GM12878 (cell line): ENCODE results near the gene FHL1. TPM values are rescaled to one million over a fixed set of nuclear protein-coding genes. Genes with fewer than 3 reads are reported as not detected.

Source experiments
- ATAC-seq: fragments of 200-7000 bp; cut with Tn5 transposase; 3 replicates; pipeline ENCODE4 v1.9.1; 2020; ENCODE audit warnings: mild to moderate bottlenecking, moderate library complexity
- BruUV-seq: library from RNA; stranded (reverse); fragments of 400-500 nt; replicated peaks from 2 replicates; lab custom pipeline; 2021; lab: Mats Ljungman, UMichigan
- CTCF ChIA-PET: fragments of 300-600 bp; sonication (Branson Sonifier 250); formaldehyde crosslinking; extraction: SDS; loops from one replicate; lab custom pipeline; 2021; ENCODE audit warnings: inconsistent platforms; lab: Yijun Ruan, JAX
- POLR2A ChIA-PET: fragments of 350-600 bp; formaldehyde crosslinking; extraction: SDS; loops from one replicate; lab custom pipeline; 2021; ENCODE audit warnings: inconsistent platforms; lab: Charles Lee
- RAD21 ChIA-PET: fragments of 300-600 bp; sonication (Branson Sonifier 250); formaldehyde crosslinking; loops from one replicate; lab custom pipeline; 2023; ENCODE audit warnings: antibody characterized with exemption; ENCODE audit not compliant: unreplicated experiment; lab: Charles Lee
- SMC1A ChIA-PET: fragments of 300-600 bp; sonication (Branson Sonifier 250); formaldehyde crosslinking; loops from one replicate; lab custom pipeline; 2023; ENCODE audit not compliant: unreplicated experiment, uncharacterized antibody; lab: Charles Lee
- DNase-seq: peaks from one replicate; pipeline ENCODE4 v3.0.0-alpha.2; 2011; ENCODE audit warnings: low read depth, low spot score
- FAIRE-seq: peaks from 3 replicates; lab custom pipeline; 2011; peaks lifted over from hg19 to GRCh38; lab: Jason Lieb, UNC
- H2AFZ ChIP-seq: 2 replicates; pipeline ENCODE4 v1.6.0; 2011; ENCODE audit warnings: low read depth, low read length, control low read depth; ENCODE audit not compliant: control insufficient read depth
- H3K27ac ChIP-seq: 2 replicates; pipeline ENCODE4 v1.5.1; 2011; ENCODE audit warnings: control low read depth; ENCODE audit not compliant: control insufficient read depth, insufficient read depth
- H3K27me3 ChIP-seq, 2 experiments: replicated peaks in 1 of 2; 2 replicates each; pipeline versions ENCODE4 v1.6.0 to v1.6.1; 2011; ENCODE audit warnings: low read length in 1 of 2; ENCODE audit not compliant: control insufficient read depth in 2 of 2, insufficient read depth in 2 of 2
- H3K36me3 ChIP-seq, 2 experiments: 2 replicates each; pipeline ENCODE4 v1.5.1; 2011; ENCODE audit warnings: low read length in 1 of 2; ENCODE audit not compliant: control insufficient read depth in 2 of 2, insufficient read depth in 2 of 2
- H3K4me1 ChIP-seq: 2 replicates; pipeline ENCODE4 v1.6.1; 2011; ENCODE audit warnings: mild to moderate bottlenecking, low read length, moderate library complexity, mixed read lengths; ENCODE audit not compliant: control insufficient read depth, insufficient read depth
- H3K4me2 ChIP-seq: 2 replicates; pipeline ENCODE4 v1.6.0; 2011; ENCODE audit warnings: control low read depth; ENCODE audit not compliant: control insufficient read depth, insufficient read depth
- H3K4me3 ChIP-seq: fragments of 200-600 bp; sonication (generic); 2 replicates; pipeline ENCODE4 v1.5.1; 2016
- H3K79me2 ChIP-seq: 2 replicates; pipeline ENCODE4 v1.6.0; 2011; ENCODE audit warnings: low read length; ENCODE audit not compliant: control insufficient read depth, insufficient read depth
- H3K9ac ChIP-seq: 2 replicates; pipeline ENCODE4 v1.8.0; 2011; ENCODE audit warnings: low read length, control low read depth, mixed read lengths; ENCODE audit not compliant: control insufficient read depth, insufficient read depth
- H3K9me3 ChIP-seq: replicated peaks from 3 replicates; pipeline ENCODE4 v1.5.1; 2011; ENCODE audit warnings: mild to moderate bottlenecking, low read length; ENCODE audit not compliant: control insufficient read depth, insufficient read depth
- H4K20me1 ChIP-seq: 2 replicates; pipeline ENCODE4 v1.6.0; 2011; ENCODE audit not compliant: control insufficient read depth, insufficient read depth
- ATF7 ChIP-seq: fragments of 450-650 bp; IDR thresholded peaks from 2 replicates; pipeline ENCODE4 v1.6.1; 2016; ENCODE audit warnings: low read depth, mild to moderate bottlenecking
- CBX5 ChIP-seq: sonication (generic); IDR thresholded peaks from 2 replicates; pipeline ENCODE4 v1.6.1; 2016; ENCODE audit warnings: low read depth, moderate library complexity, mild to moderate bottlenecking, inconsistent platforms
- EED ChIP-seq: sonication (generic); IDR thresholded peaks from 2 replicates; pipeline ENCODE4 v1.6.1; 2016; ENCODE audit warnings: antibody characterized with exemption, low read depth
- EGR1 ChIP-seq, 2 experiments: IDR thresholded peaks; 1 replicate in 1 of 2; 2 replicates in 1 of 2; pipeline ENCODE4 v1.6.1; 2011 to 2012; ENCODE audit warnings: low read depth in 2 of 2, low read length in 2 of 2, borderline replicate concordance in 1 of 2, mild to moderate bottlenecking in 1 of 2, moderate library complexity in 1 of 2
- EZH2 ChIP-seq: IDR thresholded peaks from 2 replicates; pipeline ENCODE4 v1.6.1; 2012; ENCODE audit warnings: low read depth, mild to moderate bottlenecking, control low read depth, inconsistent platforms, low read length, borderline replicate concordance; ENCODE audit not compliant: control insufficient read depth
- GABPA ChIP-seq: IDR thresholded peaks from 2 replicates; pipeline ENCODE4 v1.6.1; 2014; ENCODE audit warnings: antibody characterized with exemption, low read depth, mild to moderate bottlenecking, inconsistent platforms
- HDAC2 ChIP-seq: fragments of 200-600 bp; sonication (generic); IDR thresholded peaks from 2 replicates; pipeline ENCODE4 v1.6.1; 2017
- JUNB ChIP-seq: IDR thresholded peaks from 2 replicates; pipeline ENCODE4 v1.6.1; 2016; ENCODE audit warnings: antibody characterized with exemption, mild to moderate bottlenecking
- KDM1A ChIP-seq: fragments of 200-600 bp; sonication (generic); IDR thresholded peaks from 2 replicates; pipeline ENCODE4 v1.6.1; 2016; ENCODE audit warnings: borderline replicate concordance
- MEF2A ChIP-seq: IDR thresholded peaks from 2 replicates; pipeline ENCODE4 v1.6.1; 2011; ENCODE audit warnings: low read depth, mild to moderate bottlenecking, low read length, moderate library complexity; ENCODE audit not compliant: insufficient read depth
- MEF2B ChIP-seq: fragments of 450-650 bp; IDR thresholded peaks from 2 replicates; pipeline ENCODE4 v1.6.1; 2018; ENCODE audit warnings: mild to moderate bottlenecking, moderate library complexity; ENCODE audit not compliant: partially characterized antibody, poor library complexity, severe bottlenecking
- MYB ChIP-seq: fragments of 150-350 bp; IDR thresholded peaks from 2 replicates; pipeline ENCODE4 v1.6.1; 2014; ENCODE audit warnings: mild to moderate bottlenecking, low read depth, low read length, borderline replicate concordance
- MYC ChIP-seq: IDR thresholded peaks from 2 replicates; pipeline ENCODE4 v1.6.1; 2011; ENCODE audit warnings: mild to moderate bottlenecking, low read length, moderate library complexity, inconsistent platforms; ENCODE audit not compliant: insufficient read depth, insufficient replicate concordance, insufficient read length, severe bottlenecking
- SMC3 ChIP-seq: IDR thresholded peaks from 2 replicates; pipeline ENCODE4 v1.6.1; 2011; ENCODE audit warnings: low read length, improper control_type of control experiment, borderline replicate concordance
- ZNF24 ChIP-seq: fragments of 450-650 bp; IDR thresholded peaks from 2 replicates; pipeline ENCODE4 v1.6.1; 2017; ENCODE audit warnings: antibody characterized with exemption, mild to moderate bottlenecking
- ZNF384 ChIP-seq: IDR thresholded peaks from 2 replicates; pipeline ENCODE4 v1.6.1; 2012; ENCODE audit warnings: low read depth, mild to moderate bottlenecking, low read length, improper control_type of control experiment, borderline replicate concordance
- WGBS: methylation state at CpG from one replicate; pipeline ENCODE4 v1.1.6; 2016; ENCODE audit warnings: low lambda C conversion rate; ENCODE audit not compliant: insufficient replicate concordance, insufficient coverage; ENCODE audit errors: missing lambda C conversion rate; 5-methylcytosine and 5-hydroxymethylcytosine counted together
- in situ Hi-C: fragments of 300-500 bp; cut with MboI; formaldehyde crosslinking; loops from 9 replicates; pipeline ENCODE4 v1.14.3; 2018; ENCODE audit warnings: mixed read lengths
- intact Hi-C: fragments of 100-400 bp; cut with micrococcal nuclease; formaldehyde crosslinking; loops from one replicate; pipeline ENCODE4 v1.14.2; 2022; ENCODE audit not compliant: unreplicated experiment
- polyA plus RNA-seq, 11 experiments: library from polyadenylated mRNA; depleted of rRNA in 4 of 11; unstranded in 6 of 11; stranded (reverse) in 5 of 11; fragments of >200 nt; fragmentation: Nextera tagmentation in 4 of 11; fragmentation: Illumina TruSeq in 1 of 11; extraction: Ambion mirVana in 4 of 11; extraction: Trizol in 1 of 11; gene quantifications; 1 replicate in 1 of 11; 2 replicates in 10 of 11; pipeline versions ENCODE4 v1.2.1 to v1.2.3, GENCODE V29; 2011 to 2016; ENCODE audit warnings: inconsistent platforms in 2 of 11, missing spikeins in 2 of 11, low read depth in 1 of 11
- total RNA-seq, 4 experiments: library from RNA; depleted of rRNA in 3 of 4; stranded (reverse); fragments of >200 nt in 3 of 4; fragmentation: Illumina TruSeq in 1 of 4; extraction: Trizol in 1 of 4; gene quantifications; 2 replicates each; pipeline versions ENCODE4 v1.2.1 to v1.2.3, GENCODE V29; 2013 to 2021
- TF ChIP-seq, protein P1 (sequence below): fragments of 450-650 bp; IDR thresholded peaks from 2 replicates; pipeline ENCODE4 v1.6.1; 2017; ENCODE audit warnings: antibody characterized with exemption, mild to moderate bottlenecking, moderate library complexity
- TF ChIP-seq, protein P2 (sequence below): fragments of 450-650 bp; IDR thresholded peaks from 2 replicates; pipeline ENCODE4 v1.6.1; 2016; ENCODE audit warnings: mild to moderate bottlenecking

Gene FHL1
- total and polyA plus RNA-seq, 10 of the 15 experiments (the other 5 are each of a cell fraction or from before 2014, with no cell fraction given): 0.13 to 0.59 (median 0.34) TPM; not detected in 1

DNA sequence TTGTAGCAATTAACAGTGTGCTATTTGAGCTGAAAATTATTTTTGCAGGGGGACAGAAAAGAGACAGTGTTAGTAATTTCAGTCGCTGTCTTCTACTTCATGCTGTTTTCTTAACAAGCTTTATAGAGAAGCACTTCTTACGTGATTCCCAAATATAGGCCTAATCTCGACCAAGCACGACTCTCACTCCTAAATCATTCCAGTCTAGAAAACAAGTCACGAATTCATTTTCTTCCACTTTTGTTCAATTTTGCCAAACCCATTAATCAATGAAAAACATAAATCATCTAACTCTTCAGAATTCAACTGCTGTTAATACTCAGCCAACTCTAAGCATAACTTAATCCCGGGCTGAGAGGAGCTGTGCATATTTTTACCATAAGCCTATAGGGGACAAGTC is 21.0 kb upstream of the FHL1 start (continued):
- TF ChIP-seq, protein P1, sequence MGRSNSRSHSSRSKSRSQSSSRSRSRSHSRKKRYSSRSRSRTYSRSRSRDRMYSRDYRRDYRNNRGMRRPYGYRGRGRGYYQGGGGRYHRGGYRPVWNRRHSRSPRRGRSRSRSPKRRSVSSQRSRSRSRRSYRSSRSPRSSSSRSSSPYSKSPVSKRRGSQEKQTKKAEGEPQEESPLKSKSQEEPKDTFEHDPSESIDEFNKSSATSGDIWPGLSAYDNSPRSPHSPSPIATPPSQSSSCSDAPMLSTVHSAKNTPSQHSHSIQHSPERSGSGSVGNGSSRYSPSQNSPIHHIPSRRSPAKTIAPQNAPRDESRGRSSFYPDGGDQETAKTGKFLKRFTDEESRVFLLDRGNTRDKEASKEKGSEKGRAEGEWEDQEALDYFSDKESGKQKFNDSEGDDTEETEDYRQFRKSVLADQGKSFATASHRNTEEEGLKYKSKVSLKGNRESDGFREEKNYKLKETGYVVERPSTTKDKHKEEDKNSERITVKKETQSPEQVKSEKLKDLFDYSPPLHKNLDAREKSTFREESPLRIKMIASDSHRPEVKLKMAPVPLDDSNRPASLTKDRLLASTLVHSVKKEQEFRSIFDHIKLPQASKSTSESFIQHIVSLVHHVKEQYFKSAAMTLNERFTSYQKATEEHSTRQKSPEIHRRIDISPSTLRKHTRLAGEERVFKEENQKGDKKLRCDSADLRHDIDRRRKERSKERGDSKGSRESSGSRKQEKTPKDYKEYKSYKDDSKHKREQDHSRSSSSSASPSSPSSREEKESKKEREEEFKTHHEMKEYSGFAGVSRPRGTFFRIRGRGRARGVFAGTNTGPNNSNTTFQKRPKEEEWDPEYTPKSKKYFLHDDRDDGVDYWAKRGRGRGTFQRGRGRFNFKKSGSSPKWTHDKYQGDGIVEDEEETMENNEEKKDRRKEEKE: no peak
- TF ChIP-seq SMC3 (no peak), CBX5 (no peak), MEF2B (no peak), MEF2A (no peak)
- TF ChIP-seq, protein P2, sequence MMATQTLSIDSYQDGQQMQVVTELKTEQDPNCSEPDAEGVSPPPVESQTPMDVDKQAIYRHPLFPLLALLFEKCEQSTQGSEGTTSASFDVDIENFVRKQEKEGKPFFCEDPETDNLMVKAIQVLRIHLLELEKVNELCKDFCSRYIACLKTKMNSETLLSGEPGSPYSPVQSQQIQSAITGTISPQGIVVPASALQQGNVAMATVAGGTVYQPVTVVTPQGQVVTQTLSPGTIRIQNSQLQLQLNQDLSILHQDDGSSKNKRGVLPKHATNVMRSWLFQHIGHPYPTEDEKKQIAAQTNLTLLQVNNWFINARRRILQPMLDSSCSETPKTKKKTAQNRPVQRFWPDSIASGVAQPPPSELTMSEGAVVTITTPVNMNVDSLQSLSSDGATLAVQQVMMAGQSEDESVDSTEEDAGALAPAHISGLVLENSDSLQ: no peak

DNA sequence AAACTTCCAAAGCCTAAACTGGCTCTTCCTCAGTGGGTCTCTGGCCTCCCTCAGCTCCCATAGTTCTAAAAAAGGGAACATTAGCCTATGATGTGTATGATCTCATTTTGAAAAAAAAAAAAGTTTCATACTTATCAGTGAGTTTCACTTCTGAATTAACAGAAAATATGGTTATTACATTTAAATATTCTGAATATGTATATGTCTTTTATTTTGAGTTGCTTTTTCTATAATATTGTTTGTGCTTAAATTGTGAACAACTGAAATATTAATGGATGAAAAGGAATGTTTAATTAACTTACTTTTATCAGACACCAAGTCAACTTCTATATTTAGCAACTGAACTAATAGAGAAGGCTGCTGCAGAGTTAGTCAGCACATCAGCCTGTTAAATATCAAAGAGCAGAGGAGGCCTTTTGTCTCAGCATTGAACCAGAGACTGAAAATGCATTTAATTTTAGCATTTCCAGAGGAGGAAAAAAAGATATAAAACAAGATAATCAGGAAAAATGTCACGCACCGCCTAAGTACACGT is 20.4 kb upstream of the FHL1 start:
- Histone ChIP-seq H4K20me1 (no peaks in the 10 kb centered on the region), H2AFZ (no peak overlapping the region), H3K27ac (no peak overlapping the region), H3K36me3 (no peaks in the 10 kb centered on the region), H3K27me3 (no peaks in the 10 kb centered on the region), H3K4me3 (no peak overlapping the region), H3K9me3 (no peaks in the 10 kb centered on the region), H3K9ac (no peak overlapping the region), H3K4me2 (no peak overlapping the region), H3K4me1 (no peaks in the 10 kb centered on the region), H3K79me2 (no peaks in the 10 kb centered on the region)
- DNase-seq: no peak
- WGBS: 23% methylated on average over 3 of the region's 3 CpGs
- ATAC-seq: no peak
- SMC1A ChIA-PET: no interaction called here
- RAD21 ChIA-PET: no interaction called here
- CTCF ChIA-PET: interaction anchor here (0.7 kb wide), 1 partner anchor 672 kb away, joined by 3 read pairs; no protein-coding TSS in a partner anchor
- BruUV-seq: no TSS peak
- intact Hi-C loops: no loop called here
- POLR2A ChIA-PET: no interaction called here
- TF ChIP-seq ZNF384 (no peak), ZNF24 (no peak), EZH2 (no peak), EGR1 (IDR thresholded peaks at IDR 0.05; ENCODE audit: borderline replicate concordance in 1 of 2, low read depth in 2 of 2, low read length in 2 of 2) (no peak), EED (no peak), JUNB (peak; percentile 21; the same call in 1 of the 2 replicates), KDM1A (no peak), MEF2A (peak; percentile 29; the same call in 1 of the 2 replicates), MYB (no peak), ATF7 (0 out of 2 replicates have a peak, but pooled peaks have one; percentile 12), MYC (no peak), HDAC2 (no peak), GABPA (no peak)
- no peak for FAIRE-seq
- in situ Hi-C loops: no loop called here
